Astrocyte of the cerebellum (primary cell): ENCODE results near the gene PSMB7.

Experiments used
- DNase-seq: peaks from one replicate; pipeline ENCODE4 v3.0.0-alpha.2; 2011; ENCODE audit warnings: low read depth
- H3K4me3 ChIP-seq: 2 replicates; pipeline ENCODE4 v1.5.1; 2011; ENCODE audit warnings: mild to moderate bottlenecking, low read depth, low read length, moderate library complexity
- CTCF ChIP-seq: IDR thresholded peaks from 2 replicates; pipeline ENCODE4 v1.5.1; 2012; ENCODE audit warnings: low read length, low read depth, moderate library complexity, mild to moderate bottlenecking; ENCODE audit errors: missing control alignments
- in situ Hi-C: cut with HindIII; loops from 2 replicates; pipeline ENCODE4 v1.10.0; 2017; ENCODE audit warnings: low sequenced_read_pairs

The PSMB7 gene

GRCh38 chr9:124340219-124341069, 74.8 kb downstream of the PSMB7 start:
- in situ Hi-C loops, result no loop called here
- no peak for DNase-seq
- no peak for TF ChIP-seq CTCF
- H3K4me3 ChIP-seq, result no peak overlapping the region

GRCh38 chr9:124339603-124340146, 75.6 kb downstream of the PSMB7 start:
- no peak overlapping the region for H3K4me3 ChIP-seq
- DNase-seq, result no peak
- in situ Hi-C loops, result no loop called here
- no peak for TF ChIP-seq CTCF

GRCh38 chr9:124337562-124337961, 77.7 kb downstream of the PSMB7 start:
- no peak for TF ChIP-seq CTCF
- H3K4me3 ChIP-seq, result no peak overlapping the region
- DNase-seq, result no peak
- in situ Hi-C loops, result no loop called here

- no peak overlapping the region for H3K4me3 ChIP-seq
- in situ Hi-C loops, result no loop called here
- no peak for DNase-seq
- no peak for TF ChIP-seq CTCF
Observed at GRCh38 chr9:124335320-124335707, 79.9 kb downstream of the PSMB7 start.

GRCh38 chr9:124334568-124335319, 80.5 kb downstream of the PSMB7 start:
- no peak for DNase-seq
- in situ Hi-C loops, result no loop called here
- H3K4me3 ChIP-seq, result no peak overlapping the region
- no peak for TF ChIP-seq CTCF

GRCh38 chr9:124333203-124333579, 82.1 kb downstream of the PSMB7 start:
- in situ Hi-C loops, result no loop called here
- DNase-seq, result no peak
- no peak overlapping the region for H3K4me3 ChIP-seq
- no peak for TF ChIP-seq CTCF
